Esophagus mucosa (tissue), 1 donor: ENCODE results near the gene TMC3. TPM values are rescaled to one million over a fixed set of nuclear protein-coding genes. Genes with fewer than 3 reads are reported as not detected.
"Not testable (repeated sequence)": the region's sequence is repeated elsewhere in the genome, so short reads cannot be mapped to it uniquely, and the experiment has no call there.

Experiments used
- ATAC-seq: fragments of 200-7000 bp; cut with Tn5 transposase; one replicate; pipeline ENCODE4 v1.9.1; 2020
- total RNA-seq: library from RNA; stranded (reverse); gene quantifications from one replicate; pipeline ENCODE4 v1.2.4, GENCODE V29; 2023
- donor health status: DM: yes; HTN: yes; CAD: no.

The TMC3 gene
- total RNA-seq = not detected

DNA sequence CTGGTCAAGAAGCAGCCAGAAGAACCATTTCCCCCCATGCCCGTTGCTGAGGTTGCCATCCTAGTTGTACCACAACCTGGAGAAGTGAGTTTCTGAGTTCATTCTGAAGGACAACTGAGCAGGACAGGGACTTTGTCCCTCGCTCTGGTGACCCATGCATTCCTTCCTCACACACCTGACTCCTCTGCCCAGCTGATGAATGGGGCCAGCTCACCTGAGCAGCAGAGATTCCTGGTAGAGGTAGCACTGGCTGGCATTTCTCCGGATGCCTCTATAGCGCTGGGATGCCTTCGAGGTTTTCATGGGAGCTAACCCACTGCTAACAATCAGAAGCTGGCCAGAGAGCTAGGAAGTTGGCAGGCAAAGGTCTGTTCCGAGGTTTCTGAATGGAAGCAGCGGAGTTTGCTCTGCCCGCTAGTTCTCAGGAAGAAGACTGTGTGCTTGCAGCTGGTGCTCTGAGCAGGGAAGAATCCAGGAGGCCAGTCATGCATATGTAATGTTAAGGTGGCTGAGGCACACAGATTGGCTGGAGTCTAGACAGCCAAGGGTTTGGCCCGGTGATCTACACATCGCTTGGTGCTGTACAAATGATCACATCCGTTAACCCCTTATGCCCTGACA is at the start of gene TMC3:
TSS of gene TMC3 (minus strand) at position 439 of the 621 bp plus-strand sequence. CDS start at position 303, 136 bp downstream.
- ATAC-seq = no peak

DNA sequence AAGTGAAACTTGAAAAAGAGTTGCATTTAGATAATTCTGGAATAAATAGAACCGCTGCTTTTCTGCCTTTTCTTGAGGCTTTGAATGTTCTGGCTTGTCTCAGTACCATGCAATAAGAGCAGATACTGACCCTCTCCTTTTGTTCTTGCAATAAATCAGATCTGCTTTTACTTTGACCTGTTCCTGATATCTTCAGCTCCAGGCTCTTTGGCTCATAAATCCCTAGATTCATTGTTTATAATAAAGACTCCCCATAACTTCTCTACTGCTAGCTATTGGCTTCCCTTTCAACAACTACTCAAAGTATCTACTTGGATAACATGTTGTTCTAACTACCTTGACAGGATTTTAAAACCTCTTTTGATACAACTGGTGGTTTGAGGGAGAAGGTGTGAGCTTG is 47.4 kb upstream of the TMC3 start:
- ATAC-seq = no peak

- no peak for ATAC-seq
Measured at GRCh38 chr15:81419332-81419943, 45.4 kb upstream of the TMC3 start.

DNA sequence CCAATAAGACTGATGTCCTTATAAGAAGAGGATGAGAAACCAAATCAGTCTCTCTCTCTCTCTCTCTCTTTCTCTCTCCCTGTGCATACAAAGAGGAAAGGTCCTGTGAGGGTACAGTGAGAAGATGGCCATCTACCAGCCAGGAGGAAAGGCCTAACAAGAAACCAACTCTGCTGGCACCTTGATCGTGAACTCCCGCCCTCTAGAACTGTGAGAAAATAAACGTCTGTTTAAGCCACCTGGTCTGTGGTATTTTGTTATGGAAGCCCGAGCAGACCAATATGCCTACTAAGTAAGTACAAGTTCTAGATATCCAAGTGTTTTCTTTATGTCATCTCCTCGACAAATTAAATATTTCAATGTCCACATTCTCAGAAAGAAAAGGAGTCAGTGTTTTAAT is 44.9 kb upstream of the TMC3 start:
- no peak for ATAC-seq

GRCh38 chr15:81418444-81418843 is 44.4 kb upstream of the TMC3 start:
- ATAC-seq = no peak

DNA sequence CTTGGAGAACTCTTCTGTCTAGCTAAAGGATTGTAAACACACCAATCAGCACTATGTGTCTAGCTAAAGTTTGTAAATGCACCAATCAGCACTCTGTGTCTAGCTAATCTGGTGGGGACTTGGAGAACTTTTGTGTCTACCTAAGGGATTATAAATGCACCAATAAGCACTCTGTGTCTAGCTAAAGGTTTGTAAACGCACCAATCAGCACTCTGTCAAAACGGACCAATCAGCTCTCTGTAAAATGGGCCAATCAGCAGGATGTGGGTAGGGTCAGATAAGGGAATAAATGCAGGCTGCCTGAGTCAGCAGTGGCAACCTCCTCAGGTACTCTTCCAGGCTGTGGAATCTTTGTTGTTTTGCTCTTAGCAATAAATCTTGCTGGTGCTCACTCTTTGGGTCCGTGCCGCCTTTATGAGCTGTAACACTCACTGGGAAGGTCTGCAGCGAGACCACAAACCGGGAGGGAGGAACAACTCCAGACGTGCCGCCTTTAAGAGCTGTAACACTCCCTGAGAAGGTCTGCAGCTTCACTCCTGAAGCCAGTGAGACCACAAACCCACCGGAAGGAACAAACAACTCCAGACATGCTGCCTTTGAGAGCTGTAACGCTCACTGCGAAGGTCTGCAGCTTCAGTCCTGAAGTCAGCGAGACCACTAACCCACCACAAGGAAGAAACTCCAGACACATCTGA is 40.4 kb upstream of the TMC3 start:
- not testable (repeated sequence) for ATAC-seq

GRCh38 chr15:81413851-81414250 is 39.8 kb upstream of the TMC3 start:
- no peak for ATAC-seq

- ATAC-seq = no peak
Measured at GRCh38 chr15:81411969-81412633, 38.1 kb upstream of the TMC3 start.

DNA sequence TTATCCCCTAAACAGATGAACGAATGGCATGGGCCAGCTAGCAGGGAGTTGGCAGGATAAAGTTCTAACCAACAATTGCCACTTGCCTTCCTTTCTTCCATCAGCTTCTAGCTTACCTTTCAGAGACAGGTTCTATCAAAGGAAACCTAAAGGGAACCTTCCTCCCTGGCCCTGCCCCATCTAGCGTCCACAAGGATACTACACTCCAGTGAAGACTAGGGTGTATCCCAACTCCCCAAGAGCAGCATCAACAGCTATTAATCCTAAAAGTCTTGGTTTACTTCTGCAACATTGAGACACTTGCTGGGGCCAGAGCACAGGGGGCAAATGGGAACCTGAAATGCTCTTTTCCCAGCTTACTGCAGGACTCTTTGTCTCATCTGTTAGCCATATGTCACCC is 37.0 kb upstream of the TMC3 start:
- ATAC-seq = no peak

- peak; percentile 96 for ATAC-seq
Measured at GRCh38 chr15:81410318-81410753, 36.3 kb upstream of the TMC3 start.

DNA sequence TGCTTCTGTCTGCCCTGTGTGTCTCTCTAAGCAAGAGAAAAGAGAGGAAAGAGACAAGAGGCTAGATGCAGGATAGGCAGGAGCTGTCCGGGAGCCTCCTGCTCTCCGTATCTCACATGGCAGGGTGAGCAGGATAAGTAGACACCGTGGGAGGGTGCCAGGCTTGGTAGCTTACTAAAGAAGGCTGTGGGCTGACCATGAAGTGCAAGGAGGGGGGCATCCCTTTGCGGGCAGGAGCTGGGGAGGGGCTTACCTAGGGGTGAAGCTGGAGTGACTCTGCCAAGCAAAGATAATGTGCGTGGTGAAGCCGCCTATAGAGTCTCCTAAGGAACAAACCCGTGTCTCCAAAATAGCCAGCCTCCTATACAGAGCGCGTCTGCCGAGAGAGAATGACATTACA is 33.7 kb upstream of the TMC3 start:
- no peak for ATAC-seq

DNA sequence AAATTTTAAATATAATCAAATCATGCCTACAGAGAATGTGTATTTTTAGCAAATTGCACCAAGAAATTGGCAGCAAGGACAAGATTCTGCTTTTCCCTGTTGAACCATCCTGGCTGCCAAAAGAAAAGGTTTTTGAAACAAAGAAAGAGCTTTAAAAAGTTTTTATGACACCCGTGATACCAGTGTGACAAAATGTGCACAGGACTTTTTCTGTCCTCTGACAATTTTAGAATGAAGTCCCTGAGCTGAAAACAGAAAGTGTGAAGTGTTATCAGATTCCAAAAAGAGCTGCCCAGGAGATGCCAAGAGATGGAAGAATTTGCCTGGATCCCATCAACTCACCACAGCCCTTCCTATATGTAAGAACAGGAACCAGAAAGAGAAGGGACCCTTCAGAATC is 33.2 kb upstream of the TMC3 start:
- ATAC-seq = no peak

DNA sequence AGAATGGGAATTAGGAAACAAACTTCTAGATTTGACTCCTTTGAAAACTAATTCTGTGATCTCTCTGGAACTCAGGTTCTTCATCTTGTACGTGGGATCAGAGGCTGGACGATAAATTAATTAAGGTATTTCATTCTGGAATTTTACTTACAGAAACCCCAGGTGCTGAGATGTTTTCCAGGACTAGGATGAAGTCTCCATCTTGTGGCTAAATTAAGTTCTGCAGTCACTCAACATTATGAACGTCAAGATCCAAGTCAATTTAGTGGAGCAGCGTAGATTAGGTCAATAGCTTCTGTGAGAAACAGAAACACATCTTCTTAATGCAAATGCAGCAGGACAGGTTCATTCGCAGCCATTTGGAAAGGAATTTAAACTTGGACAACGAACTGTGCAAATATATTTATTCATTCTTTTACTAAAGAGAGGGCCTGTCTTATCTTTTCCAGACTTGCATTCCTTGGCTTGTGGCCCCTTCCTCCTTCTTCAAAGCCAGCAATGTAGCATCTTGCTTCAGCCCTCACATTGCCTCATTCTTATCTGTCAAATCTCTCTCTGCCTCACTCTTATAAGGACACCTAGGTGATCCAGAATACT is 26.7 kb upstream of the TMC3 start:
- peak; percentile 54 for ATAC-seq

- ATAC-seq = no peak
Measured at GRCh38 chr15:81398910-81399551, 25.0 kb upstream of the TMC3 start.

- no peak for ATAC-seq
Measured at GRCh38 chr15:81398456-81398855, 24.4 kb upstream of the TMC3 start.

- peak; percentile 81 for ATAC-seq
Measured at GRCh38 chr15:81394603-81395002, 20.6 kb upstream of the TMC3 start.

- no peak for ATAC-seq
Measured at GRCh38 chr15:81391657-81392056, 17.6 kb upstream of the TMC3 start.

- no peak for ATAC-seq
Measured at GRCh38 chr15:81388436-81388770, 14.4 kb upstream of the TMC3 start.

DNA sequence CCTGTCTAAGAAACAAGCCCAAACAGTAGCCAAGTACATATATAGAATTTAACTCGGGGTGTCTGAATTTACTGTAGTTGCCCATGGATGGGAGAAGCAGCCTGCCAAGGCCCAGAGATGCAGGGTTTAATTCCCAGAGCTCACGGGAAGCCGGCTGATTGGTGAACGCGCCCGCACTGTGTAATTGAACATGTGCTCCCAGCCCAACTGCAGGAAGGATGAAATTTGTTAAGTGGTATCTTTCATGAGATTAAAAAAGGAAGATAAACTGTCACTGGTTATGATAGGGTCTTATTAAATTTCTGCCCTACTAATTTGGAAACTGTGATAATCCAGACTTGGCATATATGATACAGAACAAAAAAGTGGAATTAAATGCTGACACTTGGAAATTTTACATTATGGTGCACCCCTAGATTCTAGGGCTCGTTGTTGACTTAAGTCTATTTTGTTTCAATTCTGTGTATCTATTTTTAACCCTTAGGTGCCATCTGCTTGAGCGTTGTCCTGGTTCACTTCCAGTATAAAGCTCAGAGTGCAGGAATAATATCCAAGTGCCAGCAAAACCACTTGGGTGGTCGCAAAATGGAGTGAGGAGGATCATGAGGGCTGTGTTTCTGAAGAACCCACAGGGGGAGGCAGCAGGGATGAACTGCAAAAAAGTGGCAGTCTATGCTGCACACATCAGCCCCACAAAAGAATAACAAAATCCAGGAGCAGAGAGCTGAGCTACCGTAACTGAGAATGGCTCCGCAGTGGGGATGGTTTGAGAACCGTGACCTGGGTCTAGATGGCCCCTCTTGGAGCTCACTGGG is 13.8 kb upstream of the TMC3 start:
- ATAC-seq = no peak

DNA sequence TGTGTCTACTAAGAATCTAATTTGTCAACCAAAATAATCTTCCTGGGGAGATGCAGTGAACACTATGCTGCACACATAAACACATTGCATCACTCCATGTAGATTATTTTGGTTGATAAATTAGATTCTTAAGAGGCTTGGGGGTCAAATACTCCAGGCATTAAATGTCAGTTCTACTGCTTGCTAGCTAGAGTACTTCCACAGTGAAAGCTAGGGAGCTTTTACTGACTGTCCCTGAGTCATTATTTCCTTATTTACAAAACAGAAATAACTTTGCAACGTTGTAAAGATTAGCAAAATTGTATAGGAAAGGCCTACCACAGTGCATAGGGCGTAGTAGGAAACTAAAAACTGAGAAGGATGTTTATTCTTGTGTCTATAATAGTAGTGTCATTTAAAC is 12.9 kb upstream of the TMC3 start:
- no peak for ATAC-seq

DNA sequence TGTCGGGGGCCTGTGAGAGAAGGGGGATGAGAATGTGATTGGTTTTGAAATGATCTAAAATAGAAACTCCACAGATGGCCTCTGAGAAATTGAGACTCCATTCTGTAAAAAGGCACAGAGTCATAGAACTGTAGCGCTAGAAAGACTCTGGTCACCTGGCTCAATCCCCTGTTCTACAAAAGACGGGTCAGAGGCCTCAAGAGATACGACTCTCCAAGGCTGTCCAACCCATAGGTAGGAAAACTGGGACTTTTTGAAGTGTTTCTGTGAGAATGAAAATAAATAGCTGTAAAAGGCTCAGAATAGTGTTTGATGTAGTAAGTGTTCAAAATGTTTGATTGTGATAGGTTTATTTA is 11.7 kb upstream of the TMC3 start:
- no peak for ATAC-seq
